NCI-H146 treated with DMSO at 0.1 percent for 48 hours (cell line): ENCODE measurements around the gene DDX54.
"Not testable (repeated sequence)": the region's sequence is repeated elsewhere in the genome, so short reads cannot be mapped to it uniquely, and the experiment has no call there.

Source experiments
- DNase-seq: peaks from one replicate; lab custom pipeline; 2025; ENCODE audit not compliant: unreplicated experiment; lab: John Stamatoyannopoulos, UW

Gene DDX54

GRCh38 chr12:113220593-113221180 lies 35.4 kb upstream of the DDX54 start:
- no peak for DNase-seq

GRCh38 chr12:113216027-113216426 lies 30.7 kb upstream of the DDX54 start:
- DNase-seq: no peak

DNA sequence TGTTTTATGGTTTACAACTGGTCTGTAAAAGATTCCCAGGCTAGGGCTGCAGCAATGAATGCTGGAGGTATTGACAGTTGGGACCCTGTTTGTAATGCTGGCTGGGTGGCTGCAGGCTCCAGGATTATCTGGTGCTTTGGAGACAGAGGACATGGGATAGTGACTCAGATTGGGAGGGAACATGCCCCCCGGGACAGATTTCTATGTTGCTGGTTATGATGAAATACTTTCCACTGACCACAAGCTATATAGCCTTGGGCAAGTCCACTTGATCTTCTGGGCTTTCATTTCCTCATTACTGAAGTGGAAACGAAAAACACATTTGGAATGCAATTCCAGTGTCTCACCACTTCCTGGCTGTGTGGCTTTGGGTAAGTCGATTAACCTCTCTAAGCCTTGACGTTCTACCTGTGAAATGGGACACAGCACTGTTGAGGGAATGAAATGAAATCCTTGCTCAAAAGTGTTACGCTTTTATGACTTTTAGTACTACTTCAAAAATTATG lies 29.7 kb upstream of the DDX54 start:
- no peak for DNase-seq

DNA sequence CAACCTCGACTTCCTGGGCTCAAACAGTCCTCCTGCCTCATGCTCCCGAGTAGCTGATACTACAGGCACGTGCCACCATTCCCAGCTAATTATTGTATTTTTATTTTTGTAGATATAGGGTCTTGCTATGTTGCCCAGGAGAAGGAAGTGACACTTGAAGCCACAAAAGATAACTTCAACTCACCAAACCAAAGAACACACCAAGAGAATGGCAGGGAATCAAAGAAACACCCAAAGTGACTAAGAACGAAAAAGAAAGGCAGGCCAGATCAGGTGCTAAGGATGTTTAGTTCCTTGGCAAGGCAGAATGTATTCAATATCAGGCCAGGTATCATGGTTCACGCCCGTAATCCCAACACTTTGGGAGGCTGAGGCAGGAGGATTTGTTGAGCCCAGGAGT lies 25.9 kb upstream of the DDX54 start:
- DNase-seq: no peak

- DNase-seq: no peak
Measured at GRCh38 chr12:113208041-113208934, 23.0 kb upstream of the DDX54 start.

- DNase-seq: no peak
Measured at GRCh38 chr12:113207613-113208040, 22.3 kb upstream of the DDX54 start.

DNA sequence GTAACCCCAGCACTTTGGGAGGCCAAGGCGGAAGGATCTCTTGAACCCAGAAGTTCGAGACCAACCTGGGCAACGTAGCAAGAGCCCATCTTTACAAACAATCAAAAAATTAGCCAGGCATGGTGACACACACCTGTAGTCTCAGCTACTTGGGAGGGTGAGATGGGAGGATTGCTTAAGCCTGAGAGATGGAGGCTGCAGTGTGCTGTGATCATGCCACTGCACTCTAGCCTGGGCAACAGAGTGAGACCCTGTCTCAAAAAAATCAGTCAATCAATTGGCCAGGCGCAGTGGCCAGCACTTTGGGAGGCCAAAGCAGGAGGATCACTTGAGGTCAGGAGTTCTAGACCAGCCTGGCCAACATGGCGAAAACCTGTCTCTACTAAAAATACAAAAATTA lies 21.5 kb upstream of the DDX54 start:
- DNase-seq: not testable (repeated sequence)

DNA sequence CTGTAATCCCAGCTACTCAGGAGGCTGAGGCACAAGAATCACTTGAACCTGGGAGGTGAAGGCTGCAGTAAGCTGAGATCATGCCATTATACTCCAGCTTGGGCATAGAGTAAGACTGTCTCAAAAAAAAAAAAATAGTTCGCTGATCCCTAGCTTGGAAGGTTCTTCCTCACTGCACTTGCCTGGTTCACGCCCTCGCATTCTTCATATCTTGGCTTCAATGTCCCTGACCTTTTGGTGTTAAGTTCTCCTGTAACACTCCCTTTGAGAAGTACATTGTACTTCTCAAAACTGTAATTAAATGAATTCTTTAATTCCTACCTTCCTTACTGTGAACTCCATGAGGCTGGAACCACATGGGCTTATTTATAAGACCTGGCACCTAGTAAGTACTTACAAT lies 19.5 kb upstream of the DDX54 start:
- no peak for DNase-seq

- no peak for DNase-seq
Measured at GRCh38 chr12:113203852-113204760, 18.8 kb upstream of the DDX54 start.

GRCh38 chr12:113202300-113203075 lies 17.2 kb upstream of the DDX54 start:
- DNase-seq: no peak

DNA sequence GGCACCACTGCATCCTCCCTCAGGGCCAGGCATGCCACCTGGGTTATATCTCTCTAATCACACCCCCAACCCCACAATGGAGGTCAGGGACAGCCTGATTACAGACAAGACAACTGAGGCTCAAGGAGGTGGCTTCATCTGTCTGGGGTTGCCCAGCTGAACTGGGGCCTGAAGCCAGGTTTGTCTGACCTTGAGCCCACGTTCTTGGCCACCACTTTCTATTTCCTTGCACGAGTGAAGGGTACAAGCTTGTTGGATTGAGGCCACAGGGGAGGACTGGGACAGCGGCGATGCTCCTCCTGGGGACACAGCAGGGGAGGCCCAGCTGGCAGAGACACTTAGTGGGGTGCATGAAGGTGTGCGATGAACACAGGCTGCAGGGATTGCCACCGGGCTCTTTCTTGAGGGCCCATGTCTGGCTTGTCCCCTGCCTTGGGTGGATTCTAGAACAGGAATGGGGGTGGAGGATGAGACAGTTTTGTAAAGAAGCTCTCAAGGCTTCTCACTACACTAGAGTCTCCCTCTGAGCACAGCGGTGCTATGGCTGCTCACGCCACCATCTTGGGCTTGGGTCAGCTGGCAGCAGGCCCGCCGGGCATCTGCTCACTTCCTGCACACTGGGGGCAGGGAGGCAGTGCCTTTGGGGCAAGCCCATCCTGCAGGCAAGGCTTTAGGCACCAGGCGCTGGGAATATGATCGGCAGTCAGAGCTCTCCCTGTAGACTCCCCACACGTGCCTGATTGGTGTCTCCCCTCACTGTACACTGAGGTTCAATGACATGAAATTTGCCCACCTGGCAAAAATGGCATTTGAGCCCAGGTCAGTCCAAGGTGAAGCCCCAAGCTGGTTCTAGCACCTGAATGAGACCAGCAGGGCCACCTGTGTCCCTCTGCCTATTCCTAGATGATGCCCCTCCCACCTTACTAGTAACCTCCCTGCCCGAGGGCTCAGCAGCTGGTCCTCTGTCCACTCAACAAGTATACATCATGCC lies 16.2 kb upstream of the DDX54 start:
- no peak for DNase-seq

DNA sequence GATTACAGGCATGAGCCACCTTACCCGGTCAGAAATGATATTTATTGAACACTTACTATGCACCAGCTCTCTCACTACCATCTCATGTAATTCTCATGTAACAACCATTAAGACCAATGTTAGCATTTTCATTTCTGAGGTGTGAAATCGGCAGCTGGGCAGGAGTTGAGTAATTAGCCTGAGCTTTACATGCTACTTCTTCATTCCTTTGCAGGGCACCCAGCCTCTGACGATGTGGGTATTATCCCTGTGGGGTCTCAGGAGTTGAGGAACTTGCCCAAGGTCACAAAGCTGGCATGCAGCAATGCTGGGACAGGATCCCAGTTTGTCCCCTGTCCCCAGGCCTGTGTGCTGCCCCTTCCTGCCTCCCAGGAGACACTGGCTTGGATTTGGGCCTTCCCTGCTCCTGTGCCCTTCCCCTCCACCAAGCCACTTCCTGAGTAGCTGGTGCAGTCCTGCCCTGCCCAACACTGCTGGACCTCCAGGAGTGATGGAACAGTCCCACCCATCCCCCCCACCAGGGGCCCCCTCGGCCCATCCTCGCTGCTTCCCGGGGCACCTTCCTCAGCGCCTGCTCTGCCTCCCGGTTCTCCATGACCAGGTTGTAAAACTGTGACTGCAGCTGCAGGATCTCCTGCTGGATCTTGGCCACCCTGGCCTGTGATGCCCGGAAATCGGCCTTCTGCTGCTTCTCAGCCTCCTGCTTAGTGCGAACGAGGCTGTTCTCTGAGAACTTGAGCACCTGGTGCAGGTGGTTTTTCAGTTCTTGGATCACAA lies 14.9 kb upstream of the DDX54 start:
- DNase-seq: no peak

DNA sequence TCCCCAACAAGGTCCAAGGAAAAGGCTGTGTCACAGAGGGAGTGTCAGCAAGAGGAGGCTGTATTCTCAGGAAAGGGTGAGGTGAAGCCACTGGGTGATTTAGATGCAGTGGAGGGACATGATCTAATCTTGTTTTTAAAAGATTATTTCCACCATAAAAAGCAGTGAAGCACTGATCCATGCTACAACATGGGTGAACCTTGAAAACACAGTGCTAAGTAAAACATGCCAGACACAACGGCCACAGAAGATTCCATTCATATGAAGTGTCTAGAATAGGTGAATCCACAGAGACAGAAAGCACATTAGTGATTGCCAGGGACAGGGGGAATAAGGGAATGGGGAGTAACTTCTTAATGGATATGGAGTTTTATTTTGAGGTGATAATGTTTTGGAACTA lies 13.0 kb upstream of the DDX54 start:
- no peak for DNase-seq

- DNase-seq: no peak
Measured at GRCh38 chr12:113197518-113198077, 12.3 kb upstream of the DDX54 start.

- peak; percentile 37 for DNase-seq
Measured at GRCh38 chr12:113196990-113197389, 11.7 kb upstream of the DDX54 start.

GRCh38 chr12:113196582-113196981 lies 11.3 kb upstream of the DDX54 start:
- DNase-seq: no peak

- DNase-seq: no peak
Measured at GRCh38 chr12:113195598-113195997, 10.3 kb upstream of the DDX54 start.

- DNase-seq: no peak
Measured at GRCh38 chr12:113194971-113195391, 9.7 kb upstream of the DDX54 start.
